Stimulated activated CD8-positive, alpha-beta memory T cell treated with anti-CD3 and anti-CD28 coated beads, Interleukin-7, amount 100 ng/mL, for 48 hours (primary cell): ENCODE results near the gene PIK3C3.

ENCODE experiments used
- DNase-seq, 2 donors: peaks; one replicate each; pipeline ENCODE4 v3.0.0-alpha.2; 2020; ENCODE audit warnings: low read depth in 1 of 2; ENCODE audit errors: extremely low read depth in 1 of 2

The PIK3C3 gene

GRCh38 chr18:42113529-42114191, 158.6 kb downstream of the PIK3C3 start:
- DNase-seq, result no peak

GRCh38 chr18:42114310-42114943, 159.4 kb downstream of the PIK3C3 start:
- peak; percentile 6 to 20 for DNase-seq

- no peak for DNase-seq
Observed at GRCh38 chr18:42126586-42126985, 171.6 kb downstream of the PIK3C3 start.

- no peak for DNase-seq
Observed at GRCh38 chr18:42131066-42131929, 176.3 kb downstream of the PIK3C3 start.

- no peak for DNase-seq
Observed at GRCh38 chr18:42131930-42132244, 176.9 kb downstream of the PIK3C3 start.
